GM19035 (cell line): ENCODE measurements around the gene HHATL.

Experiments
- ATAC-seq: cut with Tn5 transposase; IDR thresholded peaks from one replicate; pipeline ENCODE4 v1.9.1; 2021; ENCODE audit not compliant: unreplicated experiment

The HHATL gene

DNA sequence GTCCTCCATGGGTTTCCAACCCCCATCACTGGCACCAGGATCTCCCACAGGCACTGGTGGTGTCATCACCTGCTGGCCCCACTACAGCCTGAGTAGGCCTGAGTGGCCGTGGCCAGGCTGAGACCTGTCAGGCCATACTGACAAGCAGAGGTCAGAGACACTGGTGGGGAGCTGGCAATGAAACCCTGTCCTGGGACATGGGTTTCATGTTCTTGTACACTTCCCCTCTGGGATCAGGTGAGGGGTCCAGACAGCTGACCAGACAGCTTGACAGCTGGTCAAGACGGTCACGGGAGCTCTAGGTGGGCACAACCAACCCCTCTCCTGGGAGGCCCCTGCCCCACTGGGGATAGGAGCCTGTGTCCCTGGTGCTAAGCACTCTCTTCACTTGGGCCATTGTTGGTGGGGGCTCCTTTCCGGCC lies 36.0 kb downstream of the HHATL start:
- ATAC-seq: no peak

DNA sequence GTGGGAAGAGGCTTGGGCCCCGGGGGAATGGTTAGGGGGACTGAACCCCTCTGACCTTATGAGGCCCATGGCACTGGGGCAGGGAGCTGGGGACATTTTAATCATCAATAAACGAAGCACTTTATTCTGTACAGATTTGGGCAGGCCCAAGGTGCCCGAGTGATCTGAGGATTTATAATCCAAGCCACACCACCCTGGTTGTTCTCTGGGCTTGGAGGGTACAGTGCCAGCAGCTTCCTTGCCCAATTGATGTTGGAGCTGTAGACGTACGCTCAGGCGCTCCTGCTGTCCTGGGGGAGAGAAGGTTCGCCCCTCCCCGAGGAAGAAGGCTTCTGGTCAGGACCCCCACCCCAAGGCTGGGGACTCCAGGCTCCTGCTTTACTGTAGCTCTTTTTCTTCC lies 36.6 kb downstream of the HHATL start:
- ATAC-seq: no peak

DNA sequence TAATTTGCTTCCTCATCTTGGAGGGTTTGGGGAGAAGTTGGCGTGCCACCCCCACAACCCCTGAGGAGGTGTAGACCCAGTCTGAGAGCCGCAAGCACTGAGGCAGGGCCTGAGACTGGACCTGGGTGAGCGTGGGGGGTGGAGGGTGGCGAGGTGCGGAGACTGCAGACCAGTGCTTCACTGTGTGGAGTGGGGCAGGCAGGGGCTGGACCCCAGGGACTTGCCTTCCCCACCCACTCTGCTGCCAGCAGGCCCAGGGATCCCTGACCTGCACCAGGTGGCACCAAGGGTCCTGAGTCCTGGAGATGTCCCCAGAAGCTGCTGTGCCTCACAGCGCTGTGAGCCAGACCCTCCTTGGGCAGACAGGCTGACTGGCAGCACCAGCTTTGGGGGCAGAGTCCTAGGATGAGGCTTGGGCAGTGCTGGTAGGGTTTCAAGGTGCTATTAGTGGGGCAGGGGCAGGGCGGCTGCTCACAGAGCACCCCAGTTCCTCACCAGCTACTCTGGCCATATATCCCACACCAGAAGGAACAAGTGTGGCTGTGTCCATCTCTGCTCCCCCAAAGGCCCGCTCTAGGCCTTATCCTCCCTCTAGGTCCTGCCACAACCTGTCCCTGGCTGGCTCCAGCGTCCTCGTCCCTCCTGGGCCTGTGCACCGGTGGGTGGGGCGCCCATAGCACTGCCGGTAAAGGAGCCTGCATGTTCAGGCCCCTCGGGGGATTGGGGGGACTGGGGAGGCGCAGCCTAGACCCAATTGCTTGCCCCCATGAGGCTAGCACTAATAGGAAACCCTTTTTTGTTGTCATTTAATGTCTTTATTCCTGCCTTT lies 37.3 kb downstream of the HHATL start:
- no peak for ATAC-seq

DNA sequence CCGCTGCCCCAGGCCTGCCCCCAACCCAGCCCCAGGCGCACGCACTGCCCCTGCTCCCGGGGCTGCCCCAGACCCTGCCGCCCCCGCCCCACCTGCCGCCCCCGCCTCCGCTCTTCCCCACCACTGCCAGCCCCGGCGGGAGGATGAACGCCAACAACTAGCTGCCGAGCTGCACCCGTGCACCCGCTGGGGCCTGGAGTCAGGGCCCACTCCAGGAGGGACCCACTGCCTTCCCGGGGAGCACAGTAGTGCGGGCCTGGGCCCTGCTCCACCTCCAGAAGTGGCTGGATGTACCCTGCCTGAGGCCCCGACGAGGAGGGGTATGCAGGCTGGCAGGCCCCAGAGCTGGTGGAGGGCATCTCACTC lies 38.2 kb downstream of the HHATL start:
- no peak for ATAC-seq

DNA sequence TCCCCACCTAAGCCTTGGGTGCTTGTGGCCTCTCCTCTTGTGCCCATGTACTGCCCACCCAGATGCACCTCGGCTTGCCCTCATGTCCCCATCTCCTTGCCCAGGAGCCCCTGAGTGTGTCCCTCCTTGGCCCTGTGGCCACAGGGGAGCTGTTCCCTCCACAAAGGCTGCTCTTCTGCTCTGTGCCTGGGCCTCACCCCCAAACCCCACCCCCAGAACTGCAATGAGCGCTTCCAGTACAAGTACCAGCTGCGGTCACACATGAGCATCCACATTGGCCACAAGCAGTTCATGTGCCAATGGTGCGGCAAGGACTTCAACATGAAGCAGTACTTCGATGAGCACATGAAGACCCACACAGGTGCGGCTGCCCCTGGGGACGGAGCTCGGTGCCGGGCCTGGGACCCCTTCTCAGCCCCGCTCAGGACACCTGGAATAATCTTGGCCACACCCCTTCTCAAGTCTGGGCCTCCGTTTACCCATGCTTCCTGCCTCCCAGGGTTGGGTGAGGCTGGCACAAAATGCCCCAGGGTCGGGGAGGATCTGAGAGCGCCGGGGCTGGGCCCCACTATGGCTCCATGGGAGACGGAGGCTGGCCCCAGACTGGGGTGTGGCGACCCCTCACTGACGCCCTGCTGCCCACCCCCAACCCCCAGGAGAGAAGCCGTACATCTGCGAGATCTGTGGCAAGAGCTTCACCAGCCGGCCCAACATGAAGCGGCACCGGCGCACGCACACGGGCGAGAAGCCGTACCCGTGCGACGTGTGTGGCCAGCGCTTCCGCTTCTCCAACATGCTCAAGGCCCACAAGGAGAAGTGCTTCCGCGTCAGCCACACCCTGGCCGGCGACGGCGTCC lies 38.8 kb downstream of the HHATL start:
- no peak for ATAC-seq

DNA sequence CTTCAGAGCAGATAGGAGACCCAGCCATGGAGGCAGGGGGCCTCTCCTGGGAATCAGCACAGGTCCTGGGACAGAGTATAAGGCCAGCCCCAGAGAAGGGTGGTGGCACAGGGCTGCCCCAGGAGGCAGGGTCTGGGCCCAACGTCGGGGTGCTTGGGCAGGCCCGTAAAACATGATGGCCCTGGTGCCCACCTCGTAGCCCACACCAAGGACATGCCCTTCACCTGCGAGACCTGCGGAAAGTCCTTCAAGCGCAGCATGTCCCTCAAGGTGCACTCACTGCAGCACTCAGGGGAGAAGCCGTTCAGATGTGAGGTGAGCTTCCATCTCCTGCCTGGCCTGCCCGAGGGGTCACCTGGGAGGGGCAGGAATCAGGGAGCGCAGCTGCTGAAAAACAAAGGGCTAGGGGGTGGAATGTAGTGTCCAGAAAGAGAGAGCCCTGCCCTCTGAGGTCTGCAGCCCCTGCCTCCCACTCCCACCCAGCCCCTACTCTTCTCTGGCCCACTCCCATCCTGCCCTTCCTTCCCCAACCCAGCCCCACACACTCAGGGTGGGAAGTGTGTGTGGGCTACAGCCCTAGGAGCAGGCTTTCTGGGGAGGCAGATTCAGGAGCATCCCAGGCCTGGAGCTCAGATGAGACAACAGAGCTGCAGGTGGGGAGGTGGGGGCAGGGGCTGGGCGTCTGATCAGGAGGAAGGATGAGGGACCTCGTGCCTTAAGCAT lies 39.6 kb downstream of the HHATL start:
- no peak for ATAC-seq

- no peak for ATAC-seq
Observed at GRCh38 chr3:42662037-42662812, 40.4 kb downstream of the HHATL start.

DNA sequence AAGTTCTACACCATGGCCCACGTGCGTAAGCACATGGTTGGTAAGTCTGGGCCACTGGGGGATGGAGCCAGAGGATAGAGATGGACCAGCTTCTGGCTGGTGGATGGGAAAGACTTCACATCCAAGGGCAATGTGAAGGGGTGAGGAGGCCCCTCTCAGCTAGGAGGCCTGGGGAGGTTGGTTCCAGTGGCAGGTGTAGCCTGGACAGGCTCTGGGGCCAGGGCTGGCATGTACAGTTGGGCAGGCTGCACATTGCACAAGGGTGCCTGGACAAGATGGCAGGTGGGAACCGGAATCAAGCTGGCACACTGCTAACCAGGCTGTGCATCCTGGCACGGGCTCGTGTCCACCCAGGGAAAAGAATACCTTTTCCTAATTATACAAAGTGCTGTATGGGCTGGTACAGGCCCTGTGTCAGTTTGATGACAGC lies 41.0 kb downstream of the HHATL start:
- ATAC-seq: no peak

DNA sequence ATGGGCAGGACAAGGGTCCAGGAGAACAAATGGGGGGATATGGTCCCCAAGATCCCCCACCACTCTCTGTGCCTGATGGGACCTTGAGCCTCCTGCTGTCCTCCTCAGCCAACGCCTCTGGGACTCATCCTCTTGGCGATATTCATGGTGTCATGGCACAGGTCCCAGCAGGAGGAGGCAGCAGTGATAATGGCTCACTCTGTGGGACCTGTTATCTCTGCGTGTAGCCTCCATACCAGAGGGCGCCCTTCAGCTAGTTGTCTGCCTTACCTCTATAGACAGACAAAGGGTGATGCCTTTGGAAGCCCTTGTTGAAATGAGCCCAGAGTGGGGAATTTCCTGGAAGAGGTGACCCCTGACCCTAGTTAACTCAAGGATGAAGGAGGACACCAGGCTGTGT lies 41.7 kb downstream of the HHATL start:
- no peak for ATAC-seq

GRCh38 chr3:42660131-42660715 lies 42.4 kb downstream of the HHATL start:
- ATAC-seq: no peak

- no peak for ATAC-seq
Observed at GRCh38 chr3:42659451-42660130, 43.0 kb downstream of the HHATL start.

DNA sequence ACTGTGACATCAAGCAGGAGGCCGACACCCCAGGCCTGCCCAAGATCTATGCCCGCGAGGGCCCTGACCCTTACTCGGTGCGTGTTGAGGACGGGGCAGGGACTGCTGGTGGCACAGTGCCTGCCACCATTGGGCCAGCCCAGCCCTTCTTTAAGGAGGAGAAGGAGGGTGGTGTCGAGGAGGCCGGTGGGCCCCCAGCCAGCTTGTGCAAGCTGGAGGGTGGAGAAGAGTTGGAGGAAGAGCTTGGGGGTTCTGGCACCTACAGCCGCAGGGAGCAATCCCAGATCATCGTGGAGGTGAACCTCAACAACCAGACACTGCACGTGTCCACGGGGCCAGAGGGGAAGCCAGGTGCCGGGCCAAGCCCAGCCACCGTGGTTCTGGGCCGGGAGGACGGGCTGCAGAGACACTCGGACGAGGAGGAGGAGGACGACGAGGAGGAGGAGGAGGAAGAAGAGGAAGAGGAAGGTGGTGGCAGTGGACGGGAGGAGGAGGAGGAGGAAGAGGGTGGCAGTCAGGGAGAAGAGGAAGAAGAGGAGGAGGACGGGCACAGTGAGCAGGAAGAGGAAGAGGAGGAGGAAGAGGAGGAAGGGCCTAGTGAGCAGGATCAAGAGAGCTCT lies 43.7 kb downstream of the HHATL start:
- no peak for ATAC-seq

- ATAC-seq: no peak
Observed at GRCh38 chr3:42658091-42658770, 44.4 kb downstream of the HHATL start.

DNA sequence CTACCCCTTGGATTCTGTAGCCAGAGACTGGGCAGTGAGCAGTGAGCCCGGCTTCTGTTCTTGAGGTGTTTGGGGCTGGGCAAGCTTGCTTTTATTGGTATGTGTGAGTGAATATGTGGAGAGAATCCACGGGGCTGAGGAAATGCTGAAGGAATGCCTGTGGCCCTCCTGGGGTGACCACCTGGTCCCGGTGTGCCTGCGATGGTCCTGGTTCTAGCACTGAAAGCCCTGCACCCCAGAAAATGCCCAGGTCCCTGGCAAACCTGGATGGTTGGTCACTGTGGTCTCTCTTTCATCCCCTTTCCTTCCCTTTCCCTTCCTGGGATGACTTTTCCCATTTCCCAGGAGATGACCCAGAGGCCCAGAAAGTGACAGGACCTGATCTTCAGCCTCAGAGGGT lies 44.9 kb downstream of the HHATL start:
- no peak for ATAC-seq

DNA sequence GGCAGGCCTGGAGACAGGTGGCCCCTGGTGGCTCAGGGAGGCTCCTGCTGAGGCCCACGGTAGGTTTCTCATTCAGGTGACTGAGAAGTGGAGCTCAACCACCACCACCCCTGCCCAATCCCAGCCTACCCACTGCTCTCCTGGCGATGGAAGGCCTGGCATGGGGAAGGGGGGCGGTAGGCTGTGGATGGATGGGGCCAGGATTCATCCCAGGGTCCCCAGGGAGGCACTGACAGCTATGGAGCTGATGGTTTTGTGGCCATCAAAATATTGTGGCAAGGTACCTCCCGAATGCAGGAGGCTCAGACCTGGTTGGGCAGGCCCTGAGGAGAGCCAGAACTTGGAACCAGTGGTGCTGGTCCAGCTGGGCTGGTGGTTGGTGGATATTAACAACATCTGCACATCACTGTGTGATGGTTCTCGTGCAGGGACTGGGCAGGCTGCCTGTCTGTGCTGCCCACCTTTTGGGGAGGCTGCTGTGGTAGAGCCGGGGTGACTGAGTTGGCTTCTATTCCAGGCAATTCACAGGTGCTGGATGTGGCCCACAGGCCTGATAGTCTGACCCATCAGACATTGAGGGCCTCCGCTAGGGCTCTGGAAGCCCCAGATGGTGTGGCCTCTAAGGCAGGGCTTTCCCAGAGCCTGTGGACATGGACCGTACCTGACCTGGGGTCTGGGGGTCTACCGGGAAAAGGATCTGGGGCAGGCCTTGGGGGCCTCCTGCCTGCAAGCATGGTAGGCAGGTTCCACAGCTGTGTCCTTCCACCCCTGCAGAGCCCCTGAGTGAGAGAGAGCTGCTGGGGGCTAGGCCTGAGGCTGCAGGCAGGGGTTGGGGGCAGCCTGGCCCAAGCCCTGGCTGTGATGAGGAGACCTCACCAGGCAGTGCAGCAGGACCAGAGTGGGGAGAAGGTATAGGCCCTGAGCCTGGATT lies 45.7 kb downstream of the HHATL start:
- no peak for ATAC-seq

- no peak for ATAC-seq
Observed at GRCh38 chr3:42655980-42656679, 46.5 kb downstream of the HHATL start.

DNA sequence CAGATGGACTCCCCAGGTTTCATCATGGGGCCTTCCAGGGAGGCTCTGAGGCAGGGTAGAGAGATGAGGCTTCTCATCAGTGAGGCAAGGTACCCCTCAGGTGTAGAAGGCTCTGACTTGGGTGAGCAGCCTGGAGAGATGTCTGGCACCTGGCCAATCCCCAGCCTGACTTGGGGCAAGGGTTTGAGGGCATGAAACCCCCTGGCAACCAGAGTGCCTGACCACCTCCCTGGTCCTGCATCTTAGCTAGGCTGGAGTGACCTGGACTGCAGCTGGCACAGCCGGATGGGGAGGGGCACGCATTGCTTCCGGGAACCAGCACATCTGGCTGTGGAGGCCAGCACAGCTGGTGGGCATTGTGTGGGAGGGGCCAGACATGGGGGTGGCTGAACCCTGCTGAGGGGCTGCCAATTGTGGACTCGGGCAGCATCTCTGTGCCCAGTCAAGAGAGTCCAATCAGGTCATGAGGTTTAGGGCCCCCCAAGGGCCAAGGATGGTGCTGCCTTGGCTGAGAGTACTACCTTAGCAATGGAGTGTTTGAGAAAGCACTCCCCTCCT lies 47.2 kb downstream of the HHATL start:
- no peak for ATAC-seq
